SK-N-SH (cell line): ENCODE data around the gene PATE1.

ENCODE experiments used
- CHD2 ChIP-seq: fragments of 150-350 bp; IDR thresholded peaks from 2 replicates; pipeline ENCODE4 v1.6.1; 2018; ENCODE audit warnings: low read length; ENCODE audit not compliant: partially characterized antibody
- EP300 ChIP-seq, 2 experiments: IDR thresholded peaks; 2 replicates each; pipeline versions ENCODE4 v1.4.0 to v1.6.1; 2012; ENCODE audit warnings: borderline replicate concordance in 1 of 2, low read depth in 1 of 2, low read length in 1 of 2
- RXRA ChIP-seq: IDR thresholded peaks from 2 replicates; pipeline ENCODE4 v1.4.0; 2012; ENCODE audit warnings: low read depth, mild to moderate bottlenecking, borderline replicate concordance

GRCh38 chr11:125777309-125777708 lies 31.2 kb downstream of the PATE1 start:
- TF ChIP-seq RXRA = no peak
- no peak for TF ChIP-seq CHD2
- TF ChIP-seq EP300 (IDR thresholded peaks at IDR 0.05; ENCODE audit: borderline replicate concordance in 1 of 2, low read depth in 1 of 2, low read length in 1 of 2) = 0 out of 4 replicates have a peak, but pooled peaks of 1 of the 2 experiments have one; percentile 27
